ENCODE data around the gene TOX4. TPM values are rescaled to one million over a fixed set of nuclear protein-coding genes. Genes with fewer than 3 reads are reported as not detected.

The TOX4 gene
- total RNA-seq, 6 experiments from 2014 or later = 79.8 to 96.3 (median 88.5) TPM

- DNase-seq = no peak
- no peaks in the 10 kb centered on the region; the same call in 1 of the 2 replicates for H3K27me3 Mint-ChIP-seq (ENCODE audit: insufficient read depth)
Observed at GRCh38 chr14:21496453-21496852, 19.5 kb downstream of the TOX4 start.

GRCh38 chr14:21498540-21499526, 21.8 kb downstream of the TOX4 start:
- Mint-ChIP-seq H3K4me1 (ENCODE audit: low read depth) (peaks cover 18% of the 10 kb centered on the region), H3K27me3 (ENCODE audit: insufficient read depth) (no peaks in the 10 kb centered on the region; the same call in 1 of the 2 replicates), H3K36me3 (ENCODE audit: low read depth) (peaks cover 27% of the 10 kb centered on the region), H3K27ac (peak overlapping the region; percentile 41), H3K9me3 (no peaks in the 10 kb centered on the region), H3K4me3 (no peak overlapping the region)
- TF ChIP-seq CTCF (IDR thresholded peaks at IDR 0.05) = peak; percentile 84
- DNase-seq = peak; percentile 39

More at GRCh38 chr14:21496453-21496852, 19.5 kb downstream of the TOX4 start:
- TF ChIP-seq CTCF (IDR thresholded peaks at IDR 0.05) = no peak
- peaks cover 18% of the 10 kb centered on the region for H3K4me1 Mint-ChIP-seq (ENCODE audit: low read depth)
- H3K36me3 Mint-ChIP-seq (ENCODE audit: low read depth) = peaks cover 32% of the 10 kb centered on the region
- no peak overlapping the region for H3K4me3 Mint-ChIP-seq
- H3K9me3 Mint-ChIP-seq = no peaks in the 10 kb centered on the region
- peak overlapping the region; percentile 40 for H3K27ac Mint-ChIP-seq

DNA sequence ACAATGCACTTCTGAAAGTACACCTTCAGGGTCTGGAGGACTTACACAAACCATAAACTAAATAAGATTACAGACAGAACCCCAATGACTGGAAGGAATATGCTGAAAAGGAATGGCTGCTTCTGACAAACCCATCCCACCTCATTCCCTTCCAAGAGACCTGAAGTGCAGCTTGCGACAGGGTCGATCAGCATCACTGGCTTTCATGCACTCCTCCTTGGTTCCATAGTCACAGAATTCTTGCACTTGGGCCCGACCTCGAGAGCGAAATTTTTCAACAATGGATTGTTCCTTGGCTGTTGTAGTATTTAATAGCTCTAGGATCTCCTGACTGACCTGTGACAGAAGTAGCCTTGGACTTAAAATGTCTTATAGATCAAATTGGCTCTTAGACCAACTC, 24.6 kb downstream of the TOX4 start:
- no peak overlapping the region for H3K27ac Mint-ChIP-seq
- no peak overlapping the region for H3K4me3 Mint-ChIP-seq
- no peak for DNase-seq
- peaks cover 20% of the 10 kb centered on the region for H3K36me3 Mint-ChIP-seq (ENCODE audit: low read depth)
- no peak for TF ChIP-seq CTCF (IDR thresholded peaks at IDR 0.05)
- no peaks in the 10 kb centered on the region for H3K9me3 Mint-ChIP-seq
- peaks cover 11% of the 10 kb centered on the region for H3K4me1 Mint-ChIP-seq (ENCODE audit: low read depth)
- H3K27me3 Mint-ChIP-seq (ENCODE audit: insufficient read depth) = no peaks in the 10 kb centered on the region

GRCh38 chr14:21503376-21503775, 26.4 kb downstream of the TOX4 start:
- no peak for DNase-seq
- peak overlapping the region; percentile 35; the same call in 1 of the 2 replicates for H3K27ac Mint-ChIP-seq
- TF ChIP-seq CTCF (IDR thresholded peaks at IDR 0.05) = no peak
- H3K9me3 Mint-ChIP-seq = no peaks in the 10 kb centered on the region
- peaks cover 11% of the 10 kb centered on the region for H3K4me1 Mint-ChIP-seq (ENCODE audit: low read depth)
- no peaks in the 10 kb centered on the region; the same call in 1 of the 2 replicates for H3K27me3 Mint-ChIP-seq (ENCODE audit: insufficient read depth)
- H3K4me3 Mint-ChIP-seq = no peak overlapping the region
- peaks cover 28% of the 10 kb centered on the region for H3K36me3 Mint-ChIP-seq (ENCODE audit: low read depth)

DNA sequence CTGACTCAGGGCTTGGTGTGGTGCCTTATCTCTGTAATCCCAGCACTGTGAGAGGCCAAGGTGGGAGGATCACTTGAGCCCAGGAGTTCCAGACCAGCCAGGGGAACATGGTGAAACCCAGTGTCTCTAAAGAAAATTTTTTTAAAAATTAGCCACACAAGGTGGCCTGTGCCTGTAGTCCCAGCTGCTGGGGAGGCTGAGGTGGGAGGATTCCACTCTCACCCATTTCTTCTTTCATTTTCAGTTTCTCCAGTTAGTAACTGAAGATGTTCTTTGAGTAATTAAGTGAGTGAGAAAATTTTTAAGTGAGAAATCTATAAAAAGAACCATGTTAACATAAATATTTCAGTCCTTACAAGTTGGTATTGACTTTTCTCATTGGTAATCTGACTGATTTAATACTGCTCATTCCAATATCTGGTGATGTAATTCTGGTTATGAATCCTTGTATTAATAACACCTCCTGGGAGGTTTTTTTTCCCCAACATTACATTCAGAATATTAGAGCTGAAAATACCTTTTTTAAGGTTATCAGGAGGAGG, 28.1 kb downstream of the TOX4 start:
- no peak overlapping the region for H3K4me3 Mint-ChIP-seq
- H3K4me1 Mint-ChIP-seq (ENCODE audit: low read depth) = peaks cover 9% of the 10 kb centered on the region
- H3K27me3 Mint-ChIP-seq (ENCODE audit: insufficient read depth) = no peaks in the 10 kb centered on the region; the same call in none of the 2 replicates
- no peaks in the 10 kb centered on the region for H3K9me3 Mint-ChIP-seq
- H3K27ac Mint-ChIP-seq = no peak overlapping the region
- peaks cover 22% of the 10 kb centered on the region for H3K36me3 Mint-ChIP-seq (ENCODE audit: low read depth)
- DNase-seq = no peak
- TF ChIP-seq CTCF (IDR thresholded peaks at IDR 0.05) = no peak

Data from HFFc6 (cell line).